ENCODE data around the gene PSME2. TPM values are rescaled to one million over a fixed set of nuclear protein-coding genes. Genes with fewer than 3 reads are reported as not detected.

Gene PSME2
- total and polyA plus RNA-seq, 2 of the 13 experiments (the other 11 are each of a cell fraction or from before 2014, with no cell fraction given), result 332 to 716 TPM

- TF ChIP-seq ZNF253 (CRISPR knock-in tag; IDR thresholded peaks at IDR 0.05; ENCODE audit: borderline replicate concordance), result no peak
- no peak for TF ChIP-seq IRX3 (CRISPR knock-in tag; IDR thresholded peaks at IDR 0.05; ENCODE audit: borderline replicate concordance, low read depth)
- TF ChIP-seq ZMYM2 (CRISPR knock-in tag; IDR thresholded peaks at IDR 0.05), result peak; percentile 91
- no peak for TF ChIP-seq SMAD9 (CRISPR knock-in tag; IDR thresholded peaks at IDR 0.05)
- TF ChIP-seq RARG (CRISPR knock-in tag; IDR thresholded peaks at IDR 0.05; ENCODE audit: low read depth), result no peak
- no peak for TF ChIP-seq ZNF256 (CRISPR knock-in tag; conservative IDR thresholded peaks at IDR 0.05)
- TF ChIP-seq, protein P1, sequence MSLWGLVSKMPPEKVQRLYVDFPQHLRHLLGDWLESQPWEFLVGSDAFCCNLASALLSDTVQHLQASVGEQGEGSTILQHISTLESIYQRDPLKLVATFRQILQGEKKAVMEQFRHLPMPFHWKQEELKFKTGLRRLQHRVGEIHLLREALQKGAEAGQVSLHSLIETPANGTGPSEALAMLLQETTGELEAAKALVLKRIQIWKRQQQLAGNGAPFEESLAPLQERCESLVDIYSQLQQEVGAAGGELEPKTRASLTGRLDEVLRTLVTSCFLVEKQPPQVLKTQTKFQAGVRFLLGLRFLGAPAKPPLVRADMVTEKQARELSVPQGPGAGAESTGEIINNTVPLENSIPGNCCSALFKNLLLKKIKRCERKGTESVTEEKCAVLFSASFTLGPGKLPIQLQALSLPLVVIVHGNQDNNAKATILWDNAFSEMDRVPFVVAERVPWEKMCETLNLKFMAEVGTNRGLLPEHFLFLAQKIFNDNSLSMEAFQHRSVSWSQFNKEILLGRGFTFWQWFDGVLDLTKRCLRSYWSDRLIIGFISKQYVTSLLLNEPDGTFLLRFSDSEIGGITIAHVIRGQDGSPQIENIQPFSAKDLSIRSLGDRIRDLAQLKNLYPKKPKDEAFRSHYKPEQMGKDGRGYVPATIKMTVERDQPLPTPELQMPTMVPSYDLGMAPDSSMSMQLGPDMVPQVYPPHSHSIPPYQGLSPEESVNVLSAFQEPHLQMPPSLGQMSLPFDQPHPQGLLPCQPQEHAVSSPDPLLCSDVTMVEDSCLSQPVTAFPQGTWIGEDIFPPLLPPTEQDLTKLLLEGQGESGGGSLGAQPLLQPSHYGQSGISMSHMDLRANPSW (CRISPR knock-in tag; IDR thresholded peaks at IDR 0.05; ENCODE audit: borderline replicate concordance), result no peak
- TF ChIP-seq NFYC (CRISPR knock-in tag; IDR thresholded peaks at IDR 0.05), result no peak
- no peak for TF ChIP-seq ZNF101 (CRISPR knock-in tag; IDR thresholded peaks at IDR 0.05; ENCODE audit: borderline replicate concordance, low read depth)
- TF ChIP-seq ARID5B (CRISPR knock-in tag; IDR thresholded peaks at IDR 0.05), result 0 out of 2 replicates have a peak, but pooled peaks have one; percentile 22
- TF ChIP-seq, protein P2, sequence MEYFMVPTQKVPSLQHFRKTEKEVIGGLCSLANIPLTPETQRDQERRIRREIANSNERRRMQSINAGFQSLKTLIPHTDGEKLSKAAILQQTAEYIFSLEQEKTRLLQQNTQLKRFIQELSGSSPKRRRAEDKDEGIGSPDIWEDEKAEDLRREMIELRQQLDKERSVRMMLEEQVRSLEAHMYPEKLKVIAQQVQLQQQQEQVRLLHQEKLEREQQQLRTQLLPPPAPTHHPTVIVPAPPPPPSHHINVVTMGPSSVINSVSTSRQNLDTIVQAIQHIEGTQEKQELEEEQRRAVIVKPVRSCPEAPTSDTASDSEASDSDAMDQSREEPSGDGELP (IDR thresholded peaks at IDR 0.05; ENCODE audit: borderline replicate concordance, low read depth), result no peak
- TF ChIP-seq ZSCAN9 (CRISPR knock-in tag; IDR thresholded peaks at IDR 0.05; ENCODE audit: borderline replicate concordance), result no peak
- no peak for TF ChIP-seq SNRNP70 (IDR thresholded peaks at IDR 0.05; ENCODE audit: low read depth, low read length)
- no peak for TF ChIP-seq YEATS4 (CRISPR knock-in tag; IDR thresholded peaks at IDR 0.05; ENCODE audit: borderline replicate concordance)
- no peak for TF ChIP-seq NFKBIZ (CRISPR knock-in tag; IDR thresholded peaks at IDR 0.05)
- no peak for TF ChIP-seq NR2F6 (IDR thresholded peaks at IDR 0.05)
- no peak for TF ChIP-seq NR2F6 (CRISPR knock-in tag; IDR thresholded peaks at IDR 0.05)
- no peak for TF ChIP-seq ZNF230 (CRISPR knock-in tag; IDR thresholded peaks at IDR 0.05)
- TF ChIP-seq SIN3A (IDR thresholded peaks at IDR 0.05; ENCODE audit: borderline replicate concordance, low read depth, low read length), result no peak
- no peak for TF ChIP-seq MED8 (CRISPR knock-in tag; IDR thresholded peaks at IDR 0.05; ENCODE audit: insufficient replicate concordance)
- no peak for TF ChIP-seq ZNF670 (CRISPR knock-in tag; IDR thresholded peaks at IDR 0.05; ENCODE audit: borderline replicate concordance)
- peak; percentile 1; the same call in 1 of the 2 replicates for TF ChIP-seq KDM5B (CRISPR knock-in tag; IDR thresholded peaks at IDR 0.05; ENCODE audit: borderline replicate concordance)
- no peak for TF ChIP-seq POLR2G (IDR thresholded peaks at IDR 0.05; ENCODE audit: low read depth, low read length)
- TF ChIP-seq, protein P3, sequence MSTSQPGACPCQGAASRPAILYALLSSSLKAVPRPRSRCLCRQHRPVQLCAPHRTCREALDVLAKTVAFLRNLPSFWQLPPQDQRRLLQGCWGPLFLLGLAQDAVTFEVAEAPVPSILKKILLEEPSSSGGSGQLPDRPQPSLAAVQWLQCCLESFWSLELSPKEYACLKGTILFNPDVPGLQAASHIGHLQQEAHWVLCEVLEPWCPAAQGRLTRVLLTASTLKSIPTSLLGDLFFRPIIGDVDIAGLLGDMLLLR (CRISPR knock-in tag; IDR thresholded peaks at IDR 0.05), result no peak
Measured at GRCh38 chr14:24129410-24129998, 16.9 kb downstream of the PSME2 start (continued).
